ENCODE data around the gene QPCTL. TPM values are rescaled to one million over a fixed set of nuclear protein-coding genes. Genes with fewer than 3 reads are reported as not detected.

The QPCTL gene
- total and polyA plus RNA-seq, 9 of the 15 experiments (the other 6 are each of a cell fraction or from before 2014, with no cell fraction given) = 0.99 to 31.3 (median 12.7) TPM

GRCh38 chr19:45730368-45731288, 38.2 kb downstream of the QPCTL start, which contains the start of gene FBXO46 (continued):
- no peak for TF ChIP-seq AFF4 (CRISPR knock-in tag; IDR thresholded peaks at IDR 0.05)
- TF ChIP-seq, protein P1, sequence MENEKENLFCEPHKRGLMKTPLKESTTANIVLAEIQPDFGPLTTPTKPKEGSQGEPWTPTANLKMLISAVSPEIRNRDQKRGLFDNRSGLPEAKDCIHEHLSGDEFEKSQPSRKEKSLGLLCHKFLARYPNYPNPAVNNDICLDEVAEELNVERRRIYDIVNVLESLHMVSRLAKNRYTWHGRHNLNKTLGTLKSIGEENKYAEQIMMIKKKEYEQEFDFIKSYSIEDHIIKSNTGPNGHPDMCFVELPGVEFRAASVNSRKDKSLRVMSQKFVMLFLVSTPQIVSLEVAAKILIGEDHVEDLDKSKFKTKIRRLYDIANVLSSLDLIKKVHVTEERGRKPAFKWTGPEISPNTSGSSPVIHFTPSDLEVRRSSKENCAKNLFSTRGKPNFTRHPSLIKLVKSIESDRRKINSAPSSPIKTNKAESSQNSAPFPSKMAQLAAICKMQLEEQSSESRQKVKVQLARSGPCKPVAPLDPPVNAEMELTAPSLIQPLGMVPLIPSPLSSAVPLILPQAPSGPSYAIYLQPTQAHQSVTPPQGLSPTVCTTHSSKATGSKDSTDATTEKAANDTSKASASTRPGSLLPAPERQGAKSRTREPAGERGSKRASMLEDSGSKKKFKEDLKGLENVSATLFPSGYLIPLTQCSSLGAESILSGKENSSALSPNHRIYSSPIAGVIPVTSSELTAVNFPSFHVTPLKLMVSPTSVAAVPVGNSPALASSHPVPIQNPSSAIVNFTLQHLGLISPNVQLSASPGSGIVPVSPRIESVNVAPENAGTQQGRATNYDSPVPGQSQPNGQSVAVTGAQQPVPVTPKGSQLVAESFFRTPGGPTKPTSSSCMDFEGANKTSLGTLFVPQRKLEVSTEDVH (IDR thresholded peaks at IDR 0.05; ENCODE audit: low read depth, partially characterized antibody) = peak; percentile 78
- no peak; the same call in 1 of the 2 replicates for TF ChIP-seq ZNF316 (IDR thresholded peaks at IDR 0.05)
- no peak for TF ChIP-seq CHCHD3 (CRISPR knock-in tag; IDR thresholded peaks at IDR 0.05)
- TF ChIP-seq EP300 (IDR thresholded peaks at IDR 0.05; ENCODE audit: low read length) = no peak
- TF ChIP-seq SRSF3 (IDR thresholded peaks at IDR 0.05; ENCODE audit: insufficient read depth, low read length) = no peak
- no peak for TF ChIP-seq ZHX1 (conservative IDR thresholded peaks at IDR 0.05; ENCODE audit: low read length)
- no peak for TF ChIP-seq PCBP2 (IDR thresholded peaks at IDR 0.05; ENCODE audit: low read depth, low read length, poor library complexity, severe bottlenecking)
- peak; percentile 90 for TF ChIP-seq POLR2B (IDR thresholded peaks at IDR 0.05; ENCODE audit: low read depth, partially characterized antibody)
- TF ChIP-seq SLC30A9 (CRISPR knock-in tag; IDR thresholded peaks at IDR 0.05) = no peak
- TF ChIP-seq MTA1 (IDR thresholded peaks at IDR 0.05; ENCODE audit: borderline replicate concordance) = no peak
- TF ChIP-seq POLR2AphosphoS5 (IDR thresholded peaks at IDR 0.05; ENCODE audit: control insufficient read depth, insufficient read depth, low read depth, low read length) = peak; percentile 86
- no peak for TF ChIP-seq SRSF7 (optimal IDR thresholded peaks at IDR 0.05; ENCODE audit: low read depth, low read length)
- no peak for TF ChIP-seq SMAD4 (CRISPR knock-in tag; conservative IDR thresholded peaks at IDR 0.05)
- no peak for TF ChIP-seq ZFP91 (CRISPR knock-in tag; IDR thresholded peaks at IDR 0.05)

All from K562 (cell line).